NCI-H2227 (cell line): Measurements from ENCODE around the gene SCRN1.
A peak's percentile ranks its signal among the peaks of the same experiment; 100 is the strongest.
"Not testable (repeated sequence)": the region's sequence is repeated elsewhere in the genome, so short reads cannot be mapped to it uniquely, and the experiment has no call there.

ENCODE experiments used
- DNase-seq: peaks from one replicate; lab custom pipeline; 2025; ENCODE audit not compliant: unreplicated experiment; lab: John Stamatoyannopoulos, UW

Gene SCRN1

GRCh38 chr7:29892231-29892630 is 97.4 kb downstream of the SCRN1 start:
- no peak for DNase-seq

GRCh38 chr7:29891766-29892165 is 97.8 kb downstream of the SCRN1 start:
- DNase-seq, result no peak

GRCh38 chr7:29890786-29891185 is 98.8 kb downstream of the SCRN1 start:
- not testable (repeated sequence) for DNase-seq

GRCh38 chr7:29890251-29890650 is 99.3 kb downstream of the SCRN1 start:
- no peak for DNase-seq

- DNase-seq, result no peak
These were observed 100.3 kb downstream of the SCRN1 start for GRCh38 chr7:29889288-29889687.

- no peak for DNase-seq
These were observed 101.6 kb downstream of the SCRN1 start for GRCh38 chr7:29888006-29888405.

GRCh38 chr7:29886827-29887226 is 102.8 kb downstream of the SCRN1 start:
- no peak for DNase-seq

GRCh38 chr7:29885626-29886025 is 104.0 kb downstream of the SCRN1 start:
- no peak for DNase-seq

GRCh38 chr7:29884399-29885272 is 105.0 kb downstream of the SCRN1 start:
- peak; percentile 75 for DNase-seq

- peak; percentile 75 for DNase-seq
These were observed 105.9 kb downstream of the SCRN1 start for GRCh38 chr7:29883462-29884398.

GRCh38 chr7:29882481-29882880 is 107.1 kb downstream of the SCRN1 start:
- DNase-seq, result no peak

- no peak for DNase-seq
These were observed 107.9 kb downstream of the SCRN1 start for GRCh38 chr7:29881724-29882123.

GRCh38 chr7:29879609-29880008 is 110.0 kb downstream of the SCRN1 start:
- no peak for DNase-seq

- DNase-seq, result peak; percentile 8
These were observed 111.4 kb downstream of the SCRN1 start for GRCh38 chr7:29878081-29878688.

- peak; percentile 7 for DNase-seq
These were observed 112.4 kb downstream of the SCRN1 start for GRCh38 chr7:29877196-29877595.

GRCh38 chr7:29875741-29876140 is 113.9 kb downstream of the SCRN1 start:
- DNase-seq, result no peak

GRCh38 chr7:29873644-29874294 is 115.8 kb downstream of the SCRN1 start:
- no peak for DNase-seq

- DNase-seq, result no peak
These were observed 117.7 kb downstream of the SCRN1 start for GRCh38 chr7:29871787-29872398.
